ENCODE measurements around the gene ARMC6.
"Not testable (repeated sequence)": the region's sequence is repeated elsewhere in the genome, so short reads cannot be mapped to it uniquely, and the experiment has no call there.

The ARMC6 gene

DNA sequence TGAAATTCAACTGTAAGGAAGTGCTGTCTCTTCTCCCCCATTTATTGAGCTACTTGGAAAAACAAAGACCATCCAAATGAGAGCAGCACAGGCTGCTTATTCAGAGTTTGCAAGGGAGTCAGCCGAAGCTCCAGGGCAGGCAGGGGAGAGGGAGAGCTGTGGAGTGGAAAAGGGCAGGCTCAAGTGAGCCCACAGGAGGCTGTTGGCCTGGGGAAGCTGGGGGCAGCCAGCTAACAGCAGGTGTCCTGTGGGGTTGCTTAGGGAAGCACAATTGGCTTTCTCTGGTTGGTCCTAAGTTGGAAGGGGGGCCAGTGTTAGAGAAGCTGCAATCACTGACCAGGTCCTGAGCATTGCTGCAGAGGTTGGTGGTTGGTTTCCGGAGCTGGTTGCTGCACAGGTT lies 54.3 kb downstream of the ARMC6 start:
- intact Hi-C loops (cut with micrococcal nuclease) = no loop called here
- no peak overlapping the region for H3K4me3 Mint-ChIP-seq
- H3K27ac Mint-ChIP-seq = no peak overlapping the region
- no peaks in the 10 kb centered on the region for H3K9me3 Mint-ChIP-seq
- H3K36me3 Mint-ChIP-seq (ENCODE audit: low read depth) = no peaks in the 10 kb centered on the region
- no peaks in the 10 kb centered on the region for H3K27me3 Mint-ChIP-seq
- H3K4me1 Mint-ChIP-seq (ENCODE audit: low read depth) = no peaks in the 10 kb centered on the region

DNA sequence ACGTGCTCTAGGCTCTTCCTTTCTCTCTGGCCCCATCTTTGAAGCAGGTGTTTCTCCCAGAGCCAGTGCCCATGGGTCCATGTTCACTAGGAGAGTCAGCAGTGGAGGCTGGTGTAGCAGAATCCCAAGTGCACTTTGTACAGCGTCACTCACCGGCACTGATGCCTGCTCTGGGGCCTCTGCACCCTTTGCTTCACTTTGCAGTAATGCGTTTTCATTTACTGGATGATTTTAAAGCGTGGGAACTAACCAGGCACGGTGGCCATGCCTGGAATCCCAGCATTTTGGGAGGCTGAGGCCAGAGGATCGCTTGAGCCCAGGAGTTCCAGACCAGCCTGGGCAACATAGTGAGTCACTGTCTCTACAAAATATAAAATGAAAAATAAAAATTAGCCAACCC lies 61.1 kb downstream of the ARMC6 start:
- Mint-ChIP-seq H3K27ac (no peak overlapping the region), H3K9me3 (no peaks in the 10 kb centered on the region), H3K4me3 (no peak overlapping the region), H3K36me3 (ENCODE audit: low read depth) (no peaks in the 10 kb centered on the region), H3K4me1 (ENCODE audit: low read depth) (no peaks in the 10 kb centered on the region), H3K27me3 (no peaks in the 10 kb centered on the region)
- intact Hi-C loops (cut with micrococcal nuclease) = no loop called here

DNA sequence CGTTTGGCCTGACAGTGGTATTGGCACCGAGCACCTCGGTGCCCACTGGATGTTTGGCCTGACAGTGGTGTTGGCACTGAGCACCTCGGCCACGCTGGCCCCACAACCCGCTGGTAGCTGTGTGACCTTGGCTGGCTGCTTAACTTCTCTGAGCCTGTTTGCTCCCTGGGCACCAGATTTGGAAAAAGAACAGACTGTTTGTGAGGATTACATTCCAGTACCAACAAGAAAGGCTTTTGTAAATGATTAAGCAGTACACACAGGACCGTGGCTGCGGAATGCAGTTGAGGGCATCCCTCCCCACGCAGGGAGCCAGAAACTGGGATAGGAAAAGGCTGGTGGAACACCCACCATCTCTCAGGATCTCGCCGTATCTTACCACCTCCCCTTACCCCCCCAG lies 62.3 kb downstream of the ARMC6 start:
- intact Hi-C loops (cut with micrococcal nuclease) = no loop called here
- H3K27me3 Mint-ChIP-seq = no peaks in the 10 kb centered on the region

DNA sequence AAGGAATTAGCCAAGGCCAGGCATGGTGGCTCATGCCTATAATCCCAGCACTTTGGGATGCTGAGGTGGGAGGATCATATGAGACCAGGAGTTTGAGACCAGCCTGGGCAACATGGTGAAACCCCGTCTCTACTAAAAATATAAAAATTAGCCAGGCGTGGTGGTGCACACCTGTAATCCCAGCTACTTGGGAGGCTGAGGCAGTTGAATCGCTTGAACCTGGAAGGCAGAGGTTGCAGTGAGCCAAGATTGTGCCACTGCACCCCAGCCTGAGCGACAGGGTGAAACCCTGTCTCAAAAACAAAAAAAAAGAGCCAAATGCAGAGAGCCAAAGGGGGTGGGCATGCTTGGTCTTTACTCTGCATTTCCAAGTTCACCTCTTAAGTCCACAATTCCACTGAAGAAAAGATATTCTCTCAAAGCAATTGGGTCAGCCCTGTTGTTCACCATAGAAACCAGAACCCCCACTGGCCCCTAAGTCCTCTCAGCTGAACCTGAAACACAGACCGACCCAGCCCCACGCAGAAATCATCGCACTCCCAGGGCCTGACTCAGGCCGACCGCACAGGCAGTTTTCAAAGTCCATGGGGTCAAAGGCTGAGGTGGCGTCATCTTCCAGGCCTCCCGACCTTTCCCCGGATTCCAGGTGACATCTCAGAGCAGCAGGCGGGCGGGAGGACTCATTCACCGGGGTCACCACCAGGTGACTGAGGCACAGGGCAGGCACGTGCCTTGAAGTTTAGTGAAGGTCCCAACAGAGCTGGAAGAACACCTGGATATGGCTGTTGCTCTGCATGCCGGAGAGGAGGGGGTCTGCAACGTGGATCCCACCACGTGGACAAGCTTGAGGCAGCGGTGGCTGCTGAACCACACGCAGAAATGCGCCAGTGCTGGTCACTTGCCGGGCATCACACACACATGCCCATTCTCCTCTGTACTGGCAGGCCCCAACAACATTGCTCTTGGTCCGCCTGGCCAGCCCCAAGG lies 63.5 kb downstream of the ARMC6 start:
- no peaks in the 10 kb centered on the region for H3K27me3 Mint-ChIP-seq
- H3K9me3 Mint-ChIP-seq = no peaks in the 10 kb centered on the region
- no peaks in the 10 kb centered on the region for H3K4me1 Mint-ChIP-seq (ENCODE audit: low read depth)
- H3K4me3 Mint-ChIP-seq = no peak overlapping the region
- intact Hi-C loops (cut with micrococcal nuclease) = no loop called here
- no peaks in the 10 kb centered on the region for H3K36me3 Mint-ChIP-seq (ENCODE audit: low read depth)
- no peak overlapping the region for H3K27ac Mint-ChIP-seq

More for the DNA sequence above, 62.3 kb downstream of the ARMC6 start:
- Mint-ChIP-seq H3K4me3 (no peak overlapping the region), H3K36me3 (ENCODE audit: low read depth) (no peaks in the 10 kb centered on the region), H3K9me3 (no peaks in the 10 kb centered on the region), H3K4me1 (ENCODE audit: low read depth) (no peaks in the 10 kb centered on the region), H3K27ac (no peak overlapping the region)

DNA sequence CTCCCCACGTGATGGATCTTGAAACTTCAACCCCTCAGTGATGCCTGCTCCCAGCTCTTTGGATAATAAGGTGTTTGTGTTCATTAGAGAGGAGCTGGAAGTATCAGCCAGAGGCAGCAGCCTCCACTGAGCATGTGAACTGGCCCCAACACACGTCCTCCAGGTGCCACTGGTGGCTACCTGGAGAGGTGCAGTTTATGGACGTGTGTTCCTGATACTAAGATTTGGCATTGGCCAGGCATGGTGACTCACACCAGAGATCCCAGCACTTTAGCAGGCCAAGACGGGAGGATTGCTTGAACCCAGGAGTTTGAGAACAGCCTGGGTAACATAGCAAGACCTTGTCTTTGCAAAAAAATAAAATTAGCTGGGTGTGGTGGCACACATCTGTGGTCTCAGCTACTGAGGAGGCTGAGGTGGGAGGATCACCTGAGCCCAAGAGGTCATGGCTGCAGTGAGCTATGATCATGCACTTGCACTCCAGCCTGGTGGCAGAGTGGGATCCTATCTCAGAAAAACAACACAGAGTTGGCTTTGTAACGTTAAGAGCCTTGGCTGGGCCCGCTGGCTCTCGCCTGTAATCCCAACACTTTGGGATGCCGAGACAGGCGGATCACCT lies 64.8 kb downstream of the ARMC6 start:
- Mint-ChIP-seq H3K36me3 (ENCODE audit: low read depth) (no peaks in the 10 kb centered on the region), H3K27me3 (no peaks in the 10 kb centered on the region), H3K4me1 (ENCODE audit: low read depth) (no peaks in the 10 kb centered on the region), H3K27ac (no peak overlapping the region), H3K4me3 (no peak overlapping the region), H3K9me3 (no peaks in the 10 kb centered on the region)
- intact Hi-C loops (cut with micrococcal nuclease) = no loop called here

DNA sequence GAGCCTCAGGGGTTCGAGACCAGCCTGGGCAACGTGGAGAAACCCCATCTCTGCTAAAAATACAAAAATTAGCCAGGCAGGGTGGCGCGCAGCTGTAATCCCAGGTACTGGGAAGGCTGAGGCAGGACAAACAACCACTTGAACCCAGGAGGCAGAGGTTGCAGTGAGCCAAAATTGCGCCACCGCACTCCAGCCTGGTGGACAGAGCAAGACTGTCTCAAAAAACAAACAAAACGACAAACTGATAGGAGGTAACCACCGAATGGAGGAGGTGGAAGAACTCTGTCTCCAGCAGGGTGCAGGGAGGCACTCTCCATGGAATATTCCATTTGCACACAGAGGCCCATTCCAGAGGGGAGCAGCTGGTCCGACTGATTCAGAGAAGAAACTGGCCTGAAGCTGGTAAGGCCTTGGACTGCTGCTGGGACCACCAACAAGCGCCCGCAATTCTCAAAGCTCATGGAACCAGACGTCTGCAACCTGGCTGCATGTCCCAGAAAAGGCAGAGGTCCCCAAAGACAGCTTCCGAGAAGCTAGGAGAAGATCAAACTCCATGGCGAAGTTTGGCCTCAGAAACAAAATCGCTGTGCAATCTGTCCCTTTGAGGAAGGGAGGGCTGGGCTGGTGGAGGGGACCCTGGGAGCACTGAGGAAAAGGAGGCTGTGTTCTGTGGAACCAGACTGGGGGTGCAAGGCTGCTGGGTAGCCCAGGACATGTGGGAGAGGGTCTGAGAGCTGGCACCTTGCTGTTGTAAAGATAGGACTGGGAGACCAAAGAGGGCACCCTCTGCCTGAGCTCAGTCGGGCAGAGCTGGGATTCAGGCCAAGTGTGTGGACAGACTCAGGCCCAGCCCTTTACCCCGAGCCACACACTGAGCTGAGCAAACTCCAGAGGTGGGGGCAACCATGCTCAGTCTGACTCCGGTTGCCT lies 65.6 kb downstream of the ARMC6 start:
- Mint-ChIP-seq H3K4me1 (ENCODE audit: low read depth) (no peaks in the 10 kb centered on the region), H3K36me3 (ENCODE audit: low read depth) (no peaks in the 10 kb centered on the region), H3K27me3 (no peaks in the 10 kb centered on the region), H3K9me3 (no peaks in the 10 kb centered on the region), H3K4me3 (no peak overlapping the region), H3K27ac (no peak overlapping the region)
- intact Hi-C loops (cut with micrococcal nuclease) = no loop called here

DNA sequence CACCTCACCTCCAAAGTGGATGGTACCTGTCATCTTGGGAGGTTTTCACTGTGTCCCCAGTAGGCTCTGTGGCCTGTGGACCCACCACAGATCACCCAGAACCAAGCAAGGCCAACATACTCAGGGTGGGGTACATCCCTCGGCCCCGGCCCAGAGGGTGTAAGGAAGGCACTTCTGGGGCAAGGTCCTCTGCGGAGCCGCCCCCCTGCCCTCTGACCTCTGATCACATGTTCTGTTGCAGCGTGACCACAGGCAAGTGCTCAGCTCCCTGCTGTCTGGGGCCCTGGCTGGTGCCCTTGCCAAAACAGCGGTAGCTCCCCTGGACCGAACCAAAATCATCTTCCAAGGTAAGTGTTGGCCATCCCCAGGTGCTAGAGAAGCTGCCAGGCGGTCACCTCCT lies 68.1 kb downstream of the ARMC6 start:
- Mint-ChIP-seq H3K36me3 (ENCODE audit: low read depth) (no peaks in the 10 kb centered on the region), H3K9me3 (no peaks in the 10 kb centered on the region), H3K27ac (no peak overlapping the region), H3K4me1 (ENCODE audit: low read depth) (no peaks in the 10 kb centered on the region), H3K27me3 (no peaks in the 10 kb centered on the region), H3K4me3 (no peak overlapping the region)
- intact Hi-C loops (cut with micrococcal nuclease) = no loop called here

DNA sequence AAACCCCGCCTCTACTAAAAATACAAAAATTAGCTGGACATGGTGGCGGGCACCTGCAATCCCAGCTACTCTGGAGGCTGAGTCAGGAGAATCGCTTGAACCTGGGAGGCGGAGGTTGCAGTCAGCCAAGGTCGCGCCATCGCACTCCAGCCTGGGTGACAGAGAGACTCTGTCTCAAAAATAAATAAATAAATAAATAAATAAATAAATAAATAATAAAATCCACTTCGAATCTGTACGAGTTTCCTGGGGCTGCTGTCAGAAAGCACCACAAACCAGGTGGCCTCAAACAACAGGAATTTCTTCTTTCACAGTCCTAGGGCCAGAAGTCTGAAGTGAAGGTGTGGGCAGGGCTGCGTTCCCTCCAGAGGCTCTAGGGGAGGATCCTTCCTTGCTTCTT lies 69.2 kb downstream of the ARMC6 start:
- H3K4me1 Mint-ChIP-seq (ENCODE audit: low read depth); H3K9me3 Mint-ChIP-seq; H3K27me3 Mint-ChIP-seq; H3K36me3 Mint-ChIP-seq (ENCODE audit: low read depth); H3K4me3 Mint-ChIP-seq; intact Hi-C loops (cut with micrococcal nuclease); H3K27ac Mint-ChIP-seq: not testable (repeated sequence)

DNA sequence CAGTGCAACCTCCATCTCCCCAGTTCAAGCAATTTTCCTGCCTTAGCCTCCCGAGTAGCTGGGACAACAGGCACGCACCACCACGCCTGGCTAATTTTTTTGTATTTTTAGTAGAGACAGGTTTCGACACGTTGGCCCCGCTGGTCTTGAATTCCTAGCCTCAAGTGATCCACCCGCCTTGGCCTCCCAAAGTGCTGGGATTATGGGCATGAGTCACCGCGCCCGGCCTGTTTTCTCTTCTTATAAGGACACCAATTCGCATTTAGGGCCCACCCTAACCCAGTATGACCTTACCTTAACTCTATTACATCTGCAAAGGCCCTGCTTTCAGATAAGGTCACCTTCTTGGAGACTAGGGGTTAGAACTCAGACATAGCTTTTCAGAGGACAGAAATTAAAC lies 69.8 kb downstream of the ARMC6 start:
- Mint-ChIP-seq H3K4me1 (ENCODE audit: low read depth) (no peaks in the 10 kb centered on the region), H3K9me3 (no peaks in the 10 kb centered on the region), H3K27ac (no peak overlapping the region), H3K27me3 (no peaks in the 10 kb centered on the region), H3K36me3 (ENCODE audit: low read depth) (no peaks in the 10 kb centered on the region), H3K4me3 (no peak overlapping the region)
- intact Hi-C loops (cut with micrococcal nuclease) = no loop called here

DNA sequence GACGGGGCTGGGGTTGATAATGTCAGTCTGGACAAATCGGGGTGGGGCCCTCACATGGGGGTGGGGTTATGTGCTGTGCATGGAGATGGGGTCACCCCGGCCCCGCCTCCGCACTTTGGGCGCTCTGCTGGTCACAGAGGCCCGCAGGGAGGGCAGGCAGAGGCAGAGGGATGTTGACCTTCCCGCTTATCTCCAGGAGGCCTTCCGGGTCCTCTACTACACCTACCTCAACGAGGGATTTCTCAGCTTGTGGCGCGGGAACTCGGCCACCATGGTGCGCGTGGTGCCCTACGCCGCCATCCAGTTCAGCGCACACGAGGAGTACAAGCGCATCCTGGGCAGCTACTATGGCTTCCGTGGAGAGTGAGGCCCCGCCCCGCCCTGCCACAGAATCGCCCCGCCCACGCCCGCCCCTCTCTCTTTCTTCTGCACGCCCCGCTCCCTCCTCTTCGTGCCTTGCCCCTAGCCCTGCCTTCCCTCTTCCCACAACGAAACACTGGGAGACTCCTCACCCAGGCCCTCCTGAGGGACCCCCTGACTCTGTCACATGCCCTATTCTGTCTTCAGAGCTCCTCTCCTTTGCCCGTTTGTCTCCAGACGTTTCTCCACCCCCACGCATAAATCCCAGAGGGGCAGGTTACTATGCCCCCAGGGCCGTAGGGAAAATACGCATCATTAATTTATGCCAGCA lies 72.1 kb downstream of the ARMC6 start:
- Mint-ChIP-seq H3K9me3 (no peaks in the 10 kb centered on the region), H3K4me1 (ENCODE audit: low read depth) (no peaks in the 10 kb centered on the region), H3K27ac (no peak overlapping the region), H3K27me3 (peaks cover 8% of the 10 kb centered on the region), H3K36me3 (ENCODE audit: low read depth) (no peaks in the 10 kb centered on the region), H3K4me3 (peak overlapping the region; percentile 35)
- intact Hi-C loops (cut with micrococcal nuclease) = no loop called here

DNA sequence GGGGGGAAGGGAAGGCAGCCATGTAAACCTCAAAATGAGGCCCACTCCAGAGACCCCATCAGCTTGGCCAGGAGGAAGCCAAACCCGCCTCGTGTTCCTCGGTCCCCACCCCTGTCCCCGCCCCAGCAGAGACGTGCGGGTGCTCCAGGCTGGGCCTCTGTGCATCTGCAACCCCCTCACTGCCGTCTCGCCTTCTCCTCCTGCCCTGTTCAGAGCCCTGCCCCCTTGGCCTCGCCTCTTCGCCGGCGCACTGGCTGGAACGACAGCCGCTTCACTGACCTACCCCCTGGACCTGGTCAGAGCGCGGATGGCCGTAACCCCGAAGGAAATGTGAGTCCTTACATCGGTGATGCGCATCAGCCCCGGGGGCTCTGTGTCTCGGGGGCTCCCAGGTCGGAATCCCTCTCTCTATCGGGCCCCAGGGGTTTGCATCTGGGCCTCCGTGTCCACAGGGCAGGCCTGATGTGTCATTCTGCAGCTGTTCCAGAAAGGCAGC lies 72.7 kb downstream of the ARMC6 start:
- intact Hi-C loops (cut with micrococcal nuclease) = no loop called here
- Mint-ChIP-seq H3K9me3 (no peaks in the 10 kb centered on the region), H3K36me3 (ENCODE audit: low read depth) (no peaks in the 10 kb centered on the region), H3K27me3 (peaks cover 14% of the 10 kb centered on the region), H3K4me1 (ENCODE audit: low read depth) (no peaks in the 10 kb centered on the region), H3K27ac (no peak overlapping the region), H3K4me3 (peak overlapping the region; percentile 35)

DNA sequence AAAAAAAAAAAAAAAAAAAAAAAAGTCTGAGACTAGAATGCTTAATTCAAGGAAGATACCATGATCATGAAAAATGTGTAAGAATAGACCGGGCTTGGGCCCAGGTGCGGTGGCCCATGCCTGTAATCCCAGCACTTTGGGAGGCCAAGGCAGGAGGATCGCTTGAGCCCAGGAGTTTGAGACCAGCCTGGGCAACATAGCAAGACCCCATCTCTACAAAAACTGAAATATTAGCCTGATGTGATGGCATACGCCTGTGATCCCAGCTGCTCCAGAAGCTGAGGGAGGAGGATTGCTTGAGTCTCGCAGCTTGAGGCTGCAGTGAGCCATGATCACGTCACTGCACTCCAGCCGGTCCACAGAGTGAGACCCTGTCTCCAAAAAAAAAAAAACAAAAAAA lies 73.5 kb downstream of the ARMC6 start:
- H3K27ac Mint-ChIP-seq; H3K4me3 Mint-ChIP-seq; intact Hi-C loops (cut with micrococcal nuclease); H3K9me3 Mint-ChIP-seq; H3K36me3 Mint-ChIP-seq (ENCODE audit: low read depth); H3K4me1 Mint-ChIP-seq (ENCODE audit: low read depth): not testable (repeated sequence)
- H3K27me3 Mint-ChIP-seq = peaks cover 16% of the 10 kb centered on the region

DNA sequence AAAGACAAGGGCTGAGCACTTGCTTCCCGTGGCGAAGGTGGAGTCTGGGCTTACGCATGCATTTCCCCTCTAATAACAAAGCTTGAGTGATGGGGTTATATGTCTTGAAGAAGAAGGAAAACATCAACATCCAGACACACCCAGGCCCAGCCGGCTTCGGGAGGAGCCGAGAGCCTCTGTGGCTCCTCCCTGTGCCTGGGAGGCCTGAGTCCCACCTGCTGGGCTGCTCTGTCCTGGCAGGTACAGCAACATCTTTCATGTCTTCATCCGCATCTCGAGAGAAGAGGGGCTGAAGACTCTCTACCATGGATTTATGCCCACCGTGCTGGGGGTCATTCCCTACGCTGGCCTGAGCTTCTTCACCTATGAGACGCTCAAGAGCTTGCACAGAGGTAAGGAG lies 74.3 kb downstream of the ARMC6 start:
- Mint-ChIP-seq H3K27me3 (peaks cover 16% of the 10 kb centered on the region), H3K9me3 (no peaks in the 10 kb centered on the region), H3K36me3 (ENCODE audit: low read depth) (no peaks in the 10 kb centered on the region), H3K4me3 (no peak overlapping the region), H3K27ac (no peak overlapping the region), H3K4me1 (ENCODE audit: low read depth) (no peaks in the 10 kb centered on the region)
- intact Hi-C loops (cut with micrococcal nuclease) = no loop called here

Data from dendritic cell treated with granulocyte-macrophage colony-stimulating factor and Interleukin-4, amounts not matched to agents 40 ng/mL and 50 ng/mL, for 4 days (primary cell).